ENCODE data around the gene TMEM86B. TPM values are rescaled to one million over a fixed set of nuclear protein-coding genes. Genes with fewer than 3 reads are reported as not detected.

Gene TMEM86B
- total RNA-seq, 1 experiment from 2014 or later = 14.2 TPM

GRCh38 chr19:55229145-55229788 is 704 bp upstream of the TMEM86B start:
- no peaks in the 10 kb centered on the region for H3K27me3 ChIP-seq (ENCODE audit: control insufficient read depth, insufficient read depth, low read length)
- DNase-seq (ENCODE audit: low read depth, low spot score) (no peak), ATAC-seq (no peak; the same call in 1 of the 2 replicates)
- CTCF ChIA-PET = no interaction called here
- POLR2A ChIA-PET = no interaction called here
- H3K27ac ChIP-seq (ENCODE audit: low read length) = no peak overlapping the region
- peaks cover 13% of the 10 kb centered on the region; the same call in 1 of the 2 replicates for H3K4me1 ChIP-seq (ENCODE audit: control insufficient read depth, insufficient read depth, low read length)
- BruUV-seq (replicated peaks) = no TSS peak
- in situ Hi-C loops (cut with HindIII; ENCODE audit: low pct_unique_long_range_greater_than_20kb, low sequenced_read_pairs) (no loop called here), intact Hi-C loops (cut with micrococcal nuclease; ENCODE audit: unreplicated experiment) (no loop called here)
- H3K9me3 ChIP-seq (ENCODE audit: control insufficient read depth, insufficient read depth, low read depth, low read length) = no peaks in the 10 kb centered on the region
- TF ChIP-seq POLR2AphosphoS5 (IDR thresholded peaks at IDR 0.05; ENCODE audit: low read depth, low read length) (no peak), REST (IDR thresholded peaks at IDR 0.05; ENCODE audit: insufficient read depth in 1 of 2, low read depth in 2 of 2, low read length in 1 of 2) (no peak), CTCF (IDR thresholded peaks at IDR 0.05) (no peak), TCF7L2 (IDR thresholded peaks at IDR 0.05; ENCODE audit: low read depth, low read length) (no peak), SIN3A (IDR thresholded peaks at IDR 0.05; ENCODE audit: borderline replicate concordance, insufficient read depth, low read depth, low read length) (no peak)
- H3K4me3 ChIP-seq (ENCODE audit: low read depth in 2 of 2, low read length in 2 of 2) = no peak overlapping the region
- H3K36me3 ChIP-seq (ENCODE audit: control insufficient read depth, insufficient read depth, low read length) = peaks cover 25% of the 10 kb centered on the region

- in situ Hi-C loops (cut with HindIII; ENCODE audit: low pct_unique_long_range_greater_than_20kb, low sequenced_read_pairs) = no loop called here
- CTCF ChIA-PET = interaction anchor here (0.6 kb wide), 1 partner anchor 1268 kb away, joined by 10 read pairs; no protein-coding TSS in a partner anchor
- Histone ChIP-seq H3K27me3 (ENCODE audit: control insufficient read depth, insufficient read depth, low read length) (no peaks in the 10 kb centered on the region), H3K36me3 (ENCODE audit: control insufficient read depth, insufficient read depth, low read length) (peaks cover 19% of the 10 kb centered on the region), H3K4me3 (ENCODE audit: low read depth in 2 of 2, low read length in 2 of 2) (no peak overlapping the region), H3K9me3 (ENCODE audit: control insufficient read depth, insufficient read depth, low read depth, low read length) (no peaks in the 10 kb centered on the region), H3K4me1 (ENCODE audit: control insufficient read depth, insufficient read depth, low read length) (peaks cover 13% of the 10 kb centered on the region; the same call in 1 of the 2 replicates), H3K27ac (ENCODE audit: low read length) (no peak overlapping the region)
- POLR2A ChIA-PET = no interaction called here
- intact Hi-C loops (cut with micrococcal nuclease; ENCODE audit: unreplicated experiment) = no loop called here
- no peak for ATAC-seq
- no TSS peak for BruUV-seq (replicated peaks)
- TF ChIP-seq POLR2AphosphoS5 (IDR thresholded peaks at IDR 0.05; ENCODE audit: low read depth, low read length) (no peak), TCF7L2 (IDR thresholded peaks at IDR 0.05; ENCODE audit: low read depth, low read length) (no peak), CTCF (IDR thresholded peaks at IDR 0.05) (no peak), SIN3A (IDR thresholded peaks at IDR 0.05; ENCODE audit: borderline replicate concordance, insufficient read depth, low read depth, low read length) (no peak), REST (IDR thresholded peaks at IDR 0.05; ENCODE audit: insufficient read depth in 1 of 2, low read depth in 2 of 2, low read length in 1 of 2) (no peak)
- no peak for DNase-seq (ENCODE audit: low read depth, low spot score)
Measured at GRCh38 chr19:55228015-55228391, 560 bp downstream of the TMEM86B start.
